Coronary artery (tissue), 2 donors: Measurements from ENCODE around the gene NXF1.

Source experiments
- DNase-seq: peaks from one replicate; pipeline ENCODE4 v3.0.0-alpha.2; 2017; ENCODE audit warnings: low spot score
- H3K27ac ChIP-seq, 2 donors: fragments of 200-600 bp; sonication (generic); one replicate each; pipeline ENCODE4 v1.5.1; 2016 to 2019
- H3K4me3 ChIP-seq: fragments of 200-600 bp; sonication (generic); 2 replicates; pipeline ENCODE4 v1.5.1; 2016; ENCODE audit warnings: mild to moderate bottlenecking, moderate library complexity
- TF ChIP-seq, protein P1 (sequence below): fragments of 200-600 bp; sonication (generic); IDR thresholded peaks from one replicate; pipeline ENCODE4 v1.5.1; 2019; ENCODE audit warnings: antibody characterized with exemption

The NXF1 gene

DNA sequence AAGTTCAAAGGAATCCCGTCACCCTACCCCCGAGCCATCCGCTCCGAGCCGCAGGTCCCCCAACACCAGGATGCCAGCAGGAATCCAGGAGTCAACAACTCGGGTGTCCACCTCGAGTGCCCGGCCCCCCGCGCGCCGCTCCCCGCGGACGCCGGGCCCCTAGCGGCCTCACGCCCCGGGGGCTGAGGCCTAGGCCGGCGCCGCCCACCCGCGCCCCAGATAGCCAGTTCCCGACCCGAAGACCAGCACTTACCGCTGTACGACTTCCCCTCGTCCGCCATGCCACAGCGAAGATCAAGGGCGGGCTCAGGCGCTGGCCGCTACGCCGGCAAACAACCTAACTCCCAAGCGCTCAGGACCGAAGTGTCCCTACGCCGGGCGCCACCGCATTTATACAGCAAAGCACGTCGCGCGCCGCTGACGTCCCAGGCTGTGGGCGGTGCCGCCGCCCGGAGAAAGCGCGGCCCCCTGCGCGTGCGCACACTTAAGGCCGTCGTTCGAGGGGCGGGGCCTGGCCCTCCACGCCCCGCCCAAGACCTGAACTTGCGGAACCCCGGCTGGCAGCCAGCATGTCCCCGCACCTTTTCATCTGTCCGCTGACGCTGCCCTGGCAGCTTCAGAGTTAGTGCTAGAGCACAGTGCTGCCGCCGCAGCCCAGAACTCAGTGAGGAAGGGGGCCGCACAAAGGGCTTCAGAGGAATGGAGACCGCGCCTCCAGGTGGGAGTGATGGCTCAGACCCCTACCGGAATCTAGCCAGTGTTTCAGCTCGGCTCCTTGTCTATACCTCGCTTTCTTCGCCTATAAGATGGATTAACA is at the start of gene NXF1:
TSS of gene NXF1 (minus strand) at position 365 of the 817 bp plus-strand sequence. CDS start at position 281, 84 bp downstream.
- peak within 1 kb of the TSS; percentile 85 to 95 for H3K27ac ChIP-seq
- H3K4me3 ChIP-seq, result peak within 1 kb of the TSS; percentile 88
- TF ChIP-seq, protein P1, sequence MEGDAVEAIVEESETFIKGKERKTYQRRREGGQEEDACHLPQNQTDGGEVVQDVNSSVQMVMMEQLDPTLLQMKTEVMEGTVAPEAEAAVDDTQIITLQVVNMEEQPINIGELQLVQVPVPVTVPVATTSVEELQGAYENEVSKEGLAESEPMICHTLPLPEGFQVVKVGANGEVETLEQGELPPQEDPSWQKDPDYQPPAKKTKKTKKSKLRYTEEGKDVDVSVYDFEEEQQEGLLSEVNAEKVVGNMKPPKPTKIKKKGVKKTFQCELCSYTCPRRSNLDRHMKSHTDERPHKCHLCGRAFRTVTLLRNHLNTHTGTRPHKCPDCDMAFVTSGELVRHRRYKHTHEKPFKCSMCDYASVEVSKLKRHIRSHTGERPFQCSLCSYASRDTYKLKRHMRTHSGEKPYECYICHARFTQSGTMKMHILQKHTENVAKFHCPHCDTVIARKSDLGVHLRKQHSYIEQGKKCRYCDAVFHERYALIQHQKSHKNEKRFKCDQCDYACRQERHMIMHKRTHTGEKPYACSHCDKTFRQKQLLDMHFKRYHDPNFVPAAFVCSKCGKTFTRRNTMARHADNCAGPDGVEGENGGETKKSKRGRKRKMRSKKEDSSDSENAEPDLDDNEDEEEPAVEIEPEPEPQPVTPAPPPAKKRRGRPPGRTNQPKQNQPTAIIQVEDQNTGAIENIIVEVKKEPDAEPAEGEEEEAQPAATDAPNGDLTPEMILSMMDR, result no peak
- DNase-seq, result peak; percentile 95

DNA sequence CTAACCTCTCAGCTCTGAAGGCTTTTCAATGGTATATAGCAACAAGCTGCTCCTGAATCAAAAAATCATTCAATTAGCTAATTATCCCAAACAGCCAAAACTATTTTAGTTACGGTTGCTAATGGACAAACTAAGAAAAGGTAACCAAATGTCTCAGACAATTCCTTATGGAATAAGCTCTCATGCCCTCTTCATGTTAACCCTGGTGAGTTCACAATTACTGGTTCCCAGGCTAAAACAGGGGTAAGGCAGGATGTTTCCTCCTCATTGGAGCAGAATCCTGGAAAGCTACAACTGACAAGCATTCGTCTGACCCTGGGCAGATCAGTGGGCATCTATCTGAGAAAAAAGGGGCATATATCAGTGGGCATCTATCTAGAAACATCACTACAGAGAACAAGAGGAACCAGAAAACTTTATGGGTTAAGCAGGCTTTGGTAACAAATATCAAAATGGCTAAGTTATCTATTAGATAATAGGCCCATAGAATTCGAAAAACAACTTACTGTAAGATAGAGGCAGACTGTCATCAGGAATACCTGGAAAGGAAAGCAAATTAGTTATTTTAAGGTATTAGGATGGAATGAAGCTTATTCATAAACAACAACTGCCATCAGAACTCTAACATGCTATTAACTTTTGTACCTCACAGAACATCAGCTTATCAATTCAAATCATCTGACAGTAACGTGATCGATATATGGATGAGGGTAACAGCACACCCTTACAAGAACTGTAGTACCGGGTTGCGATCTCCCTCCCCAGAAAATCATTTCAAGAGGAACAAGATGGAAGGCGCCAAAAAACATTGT is 49.0 kb upstream of the NXF1 start:
- H3K27ac ChIP-seq, result no peak overlapping the region
- peak overlapping the region; percentile 74 for H3K4me3 ChIP-seq
- DNase-seq, result no peak
- TF ChIP-seq, protein P1, result no peak

DNA sequence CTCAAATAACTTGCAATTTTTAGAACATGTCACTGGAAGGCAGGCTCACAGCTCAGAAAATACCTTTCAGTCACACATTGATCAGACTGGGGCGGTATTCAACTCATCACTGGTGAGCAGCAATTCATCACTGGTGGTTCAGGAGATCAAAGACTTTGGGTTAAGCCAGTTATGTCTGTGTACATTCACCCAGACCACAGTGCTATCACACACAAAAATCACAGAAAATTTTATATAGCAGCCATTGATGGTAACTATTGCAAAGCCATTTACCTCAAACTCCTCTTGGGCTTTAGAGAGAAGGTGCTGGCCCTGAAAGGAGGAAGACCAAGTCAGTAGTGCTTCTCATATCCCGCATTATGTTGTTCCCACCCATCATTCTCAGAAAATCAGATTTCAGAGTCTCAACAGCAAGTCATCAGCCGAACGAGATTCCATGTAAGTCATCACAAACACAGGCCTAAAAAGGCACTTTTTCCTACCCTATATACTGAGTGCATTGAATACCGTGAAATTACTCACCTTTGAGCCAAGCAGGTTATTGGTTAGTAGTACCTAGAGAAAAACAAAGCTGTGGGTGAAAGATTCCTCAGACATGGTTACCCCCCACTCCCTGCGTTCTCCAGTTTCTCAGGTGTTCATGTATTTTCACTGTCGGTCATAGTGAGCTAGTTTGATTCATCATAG is 48.2 kb upstream of the NXF1 start:
- peak overlapping the region; percentile 74 for H3K4me3 ChIP-seq
- H3K27ac ChIP-seq, result no peak overlapping the region
- no peak for DNase-seq
- TF ChIP-seq, protein P1, result no peak

DNA sequence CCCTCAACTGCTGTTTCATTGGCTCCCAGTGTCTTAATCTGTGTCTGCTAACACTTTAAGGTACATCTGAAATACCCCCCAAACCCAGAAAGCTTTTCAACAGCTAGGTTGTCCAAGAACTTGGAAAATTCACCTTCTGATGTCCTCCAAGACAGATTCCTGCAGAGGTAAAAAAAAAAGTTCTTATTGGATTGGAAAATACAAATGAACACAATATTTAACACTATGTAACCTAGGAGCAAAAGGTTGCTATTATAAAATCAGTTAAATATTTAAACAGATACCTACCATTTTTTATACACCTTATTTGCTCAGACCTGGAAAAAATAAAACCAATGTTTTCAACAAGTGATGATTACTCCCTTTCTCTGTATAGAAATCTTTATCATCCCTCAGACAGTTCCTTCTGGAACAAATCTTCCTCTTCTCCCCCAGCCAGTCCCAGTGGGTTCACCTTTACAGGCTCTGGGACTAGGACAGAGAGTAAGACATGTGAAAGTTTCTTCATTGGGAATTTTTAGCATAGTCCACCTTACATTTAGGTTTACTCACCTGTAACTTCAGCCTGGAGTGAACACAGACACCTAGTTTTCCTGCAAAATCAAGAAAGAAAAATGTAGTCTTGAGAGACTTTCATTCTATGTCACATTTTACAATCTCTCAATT is 47.4 kb upstream of the NXF1 start:
- H3K4me3 ChIP-seq, result no peak overlapping the region
- H3K27ac ChIP-seq, result no peak overlapping the region
- no peak for DNase-seq
- TF ChIP-seq, protein P1, result no peak

DNA sequence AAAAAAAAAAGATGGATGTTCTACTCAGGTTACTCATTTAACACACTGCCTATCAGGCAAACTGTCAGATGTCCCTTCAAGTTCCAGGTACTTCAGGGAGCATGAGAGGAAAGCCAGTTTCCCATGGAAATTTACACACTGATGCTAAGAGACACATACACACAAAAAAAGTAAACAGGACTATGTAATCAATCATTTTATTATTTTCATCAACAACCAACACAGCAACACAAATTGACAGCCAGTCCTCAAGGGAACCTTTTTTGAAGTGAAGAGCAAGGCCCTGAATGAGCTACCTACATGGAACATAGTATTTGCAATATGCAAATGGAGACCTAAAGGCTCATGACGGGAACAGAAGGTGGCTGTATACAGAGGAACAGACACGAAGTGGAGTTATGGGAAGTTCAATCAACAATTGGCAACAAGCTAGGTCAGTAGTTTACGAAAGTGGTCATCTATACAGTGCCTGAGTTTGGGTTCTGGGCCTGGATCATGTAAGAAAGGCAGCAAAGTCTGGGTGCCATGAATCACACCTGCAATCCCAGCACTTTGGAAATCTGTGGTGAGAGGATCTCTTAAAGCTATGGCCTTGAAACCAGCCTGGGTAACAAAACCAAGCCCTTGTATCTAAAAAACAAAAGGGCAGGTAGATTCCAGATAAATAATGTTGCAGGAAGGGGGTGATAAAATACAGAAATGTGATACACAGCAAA is 46.7 kb upstream of the NXF1 start:
- TF ChIP-seq, protein P1, result no peak
- H3K27ac ChIP-seq, result no peak overlapping the region
- H3K4me3 ChIP-seq, result no peak overlapping the region
- DNase-seq, result no peak
